HG03378 (cell line): Measurements from ENCODE around the gene CDC26.
"Not testable (repeated sequence)": the region's sequence is repeated elsewhere in the genome, so short reads cannot be mapped to it uniquely, and the experiment has no call there.

Experiments used
- ATAC-seq: cut with Tn5 transposase; IDR thresholded peaks from one replicate; pipeline ENCODE4 v1.9.1; 2021; ENCODE audit warnings: mild to moderate bottlenecking, moderate library complexity; ENCODE audit not compliant: unreplicated experiment

CDC26 gene

GRCh38 chr9:113241161-113241560 is 34.2 kb downstream of the CDC26 start:
- ATAC-seq, result no peak

- ATAC-seq, result no peak
Observed at GRCh38 chr9:113238859-113239232, 36.5 kb downstream of the CDC26 start.

- ATAC-seq, result no peak
Observed at GRCh38 chr9:113238202-113238858, 37.0 kb downstream of the CDC26 start.

GRCh38 chr9:113237026-113237425 is 38.3 kb downstream of the CDC26 start:
- ATAC-seq, result no peak

- not testable (repeated sequence) for ATAC-seq
Observed at GRCh38 chr9:113235701-113236255, 39.6 kb downstream of the CDC26 start.

GRCh38 chr9:113231701-113232100 is 43.7 kb downstream of the CDC26 start:
- ATAC-seq, result no peak

- no peak for ATAC-seq
Observed at GRCh38 chr9:113228130-113228665, 47.2 kb downstream of the CDC26 start.

GRCh38 chr9:113227436-113227835 is 47.9 kb downstream of the CDC26 start:
- no peak for ATAC-seq

- ATAC-seq, result no peak
Observed at GRCh38 chr9:113223963-113224362, 51.4 kb downstream of the CDC26 start.

- no peak for ATAC-seq
Observed at GRCh38 chr9:113222482-113222841, 52.9 kb downstream of the CDC26 start.

- no peak for ATAC-seq
Observed at GRCh38 chr9:113221800-113222481, 53.4 kb downstream of the CDC26 start.

GRCh38 chr9:113221003-113221799 is 54.2 kb downstream of the CDC26 start, which contains the start of the genes FKBP15 and SLC31A1:
TSS of gene FKBP15 (minus strand) at chr9:113221277. CDS start at chr9:113221243, 34 bp downstream.
TSS of gene SLC31A1 (plus strand) at chr9:113221544. CDS start at chr9:113256149, 34,605 bp downstream.
- peak; percentile 69 for ATAC-seq

GRCh38 chr9:113220467-113221002 is 54.8 kb downstream of the CDC26 start:
- no peak for ATAC-seq

GRCh38 chr9:113219969-113220368 is 55.4 kb downstream of the CDC26 start:
- peak; percentile 72 for ATAC-seq

- peak; percentile 47 for ATAC-seq
Observed at GRCh38 chr9:113219186-113219936, 56.0 kb downstream of the CDC26 start.
